Cardiac fibroblast (primary cell): ENCODE data around the gene COQ8A.

Source experiments
- DNase-seq, 2 donors: peaks; one replicate each; pipeline versions ENCODE4 v3.0.0 to v3.0.0-alpha.2; 2010; ENCODE audit warnings: low read depth in 2 of 2
- H3K4me3 ChIP-seq, 2 donors: replicated peaks in 1 of 2; 1 replicate in 1 of 2; 2 replicates in 1 of 2; pipeline ENCODE4 v1.5.1; 2011; ENCODE audit warnings: low read depth in 2 of 2, low read length in 2 of 2, mild to moderate bottlenecking in 2 of 2, moderate library complexity in 1 of 2
- CTCF ChIP-seq: IDR thresholded peaks from one replicate; pipeline ENCODE4 v1.5.1; 2011; ENCODE audit warnings: low read depth, mild to moderate bottlenecking, low read length, inconsistent platforms

Gene COQ8A

GRCh38 chr1:226980565-226981385 is 40.7 kb downstream of the COQ8A start:
- DNase-seq: no peak
- no peak for TF ChIP-seq CTCF
- no peak overlapping the region for H3K4me3 ChIP-seq

GRCh38 chr1:226981386-226981817 is 41.3 kb downstream of the COQ8A start:
- no peak for DNase-seq
- no peak for TF ChIP-seq CTCF
- no peak overlapping the region for H3K4me3 ChIP-seq

GRCh38 chr1:226981838-226982237 is 41.7 kb downstream of the COQ8A start:
- no peak overlapping the region for H3K4me3 ChIP-seq
- no peak for DNase-seq
- no peak for TF ChIP-seq CTCF

GRCh38 chr1:226982451-226983177 is 42.5 kb downstream of the COQ8A start:
- H3K4me3 ChIP-seq: no peak overlapping the region
- no peak for TF ChIP-seq CTCF
- no peak for DNase-seq

GRCh38 chr1:226983247-226983991 is 43.3 kb downstream of the COQ8A start:
- TF ChIP-seq CTCF: no peak
- DNase-seq: no peak
- no peak overlapping the region for H3K4me3 ChIP-seq

GRCh38 chr1:226983992-226984364 is 43.9 kb downstream of the COQ8A start:
- no peak for TF ChIP-seq CTCF
- DNase-seq: no peak
- H3K4me3 ChIP-seq: no peak overlapping the region
